Mesothelial cell of epicardium (in vitro differentiated cells): ENCODE results near the gene KCNJ11. TPM values are rescaled to one million over a fixed set of nuclear protein-coding genes. Genes with fewer than 3 reads are reported as not detected.

Source experiments
- DNase-seq, 2 experiments: peaks; one replicate each; pipeline ENCODE4 v3.0.0; 2021; ENCODE audit warnings: low spot score in 2 of 2; ENCODE audit not compliant: unreplicated experiment in 2 of 2
- H3K27ac Mint-ChIP-seq: 2 replicates; pipeline ENCODE4 v1.8.0; 2021; ENCODE audit warnings: mixed read lengths
- H3K27me3 Mint-ChIP-seq: 2 replicates; pipeline ENCODE4 v1.8.0; 2021; ENCODE audit warnings: low read depth, mixed read lengths
- H3K36me3 Mint-ChIP-seq: 2 replicates; pipeline ENCODE4 v1.8.0; 2021; ENCODE audit warnings: mixed read lengths
- H3K4me1 Mint-ChIP-seq: 2 replicates; pipeline ENCODE4 v1.8.0; 2021; ENCODE audit warnings: mixed read lengths
- H3K4me3 Mint-ChIP-seq: 2 replicates; pipeline ENCODE4 v1.8.0; 2021; ENCODE audit warnings: mild to moderate bottlenecking, moderate library complexity, mixed read lengths
- H3K9me3 Mint-ChIP-seq: 2 replicates; pipeline ENCODE4 v1.8.0; 2021; ENCODE audit warnings: mixed read lengths
- CTCF ChIP-seq: fragments of 200-600 bp; sonication (generic); IDR thresholded peaks from one replicate; pipeline ENCODE4 v1.5.0; 2021; ENCODE audit warnings: antibody characterized with exemption; ENCODE audit not compliant: unreplicated experiment
- total RNA-seq: library from RNA; stranded (reverse); gene quantifications from 3 replicates; pipeline ENCODE4 v1.2.1, GENCODE V29; 2021

Gene KCNJ11
- total RNA-seq, 1 donor from 2014 or later = 3.0 TPM

GRCh38 chr11:17413414-17414316, 25.2 kb upstream of the KCNJ11 start:
- no peaks in the 10 kb centered on the region for H3K36me3 Mint-ChIP-seq
- no peak overlapping the region for H3K4me3 Mint-ChIP-seq
- no peak for TF ChIP-seq CTCF
- peaks cover 8% of the 10 kb centered on the region for H3K4me1 Mint-ChIP-seq
- no peak for DNase-seq
- no peak overlapping the region for H3K27ac Mint-ChIP-seq
- peaks cover 76% of the 10 kb centered on the region for H3K27me3 Mint-ChIP-seq
- no peaks in the 10 kb centered on the region for H3K9me3 Mint-ChIP-seq

GRCh38 chr11:17412488-17413180, 24.2 kb upstream of the KCNJ11 start:
- peaks cover 2% of the 10 kb centered on the region for H3K4me1 Mint-ChIP-seq
- no peaks in the 10 kb centered on the region for H3K9me3 Mint-ChIP-seq
- no peak overlapping the region for H3K27ac Mint-ChIP-seq
- no peak overlapping the region for H3K4me3 Mint-ChIP-seq
- no peak for TF ChIP-seq CTCF
- H3K36me3 Mint-ChIP-seq = no peaks in the 10 kb centered on the region
- DNase-seq = no peak
- peaks cover 70% of the 10 kb centered on the region for H3K27me3 Mint-ChIP-seq

- H3K27ac Mint-ChIP-seq = no peak overlapping the region
- H3K36me3 Mint-ChIP-seq = no peaks in the 10 kb centered on the region
- H3K4me3 Mint-ChIP-seq = no peak overlapping the region
- TF ChIP-seq CTCF = no peak
- H3K4me1 Mint-ChIP-seq = peaks cover 2% of the 10 kb centered on the region
- peaks cover 64% of the 10 kb centered on the region for H3K27me3 Mint-ChIP-seq
- no peak for DNase-seq
- H3K9me3 Mint-ChIP-seq = no peaks in the 10 kb centered on the region
These were observed 23.0 kb upstream of the KCNJ11 start for GRCh38 chr11:17411418-17411817.

- Mint-ChIP-seq H3K9me3 (no peaks in the 10 kb centered on the region), H3K4me3 (no peak overlapping the region), H3K27me3 (peaks cover 59% of the 10 kb centered on the region), H3K36me3 (no peaks in the 10 kb centered on the region), H3K27ac (no peak overlapping the region), H3K4me1 (peaks cover 2% of the 10 kb centered on the region)
- TF ChIP-seq CTCF = no peak
- DNase-seq = no peak
These were observed 22.3 kb upstream of the KCNJ11 start for GRCh38 chr11:17410606-17411379.

GRCh38 chr11:17408641-17409040, 20.2 kb upstream of the KCNJ11 start:
- H3K4me1 Mint-ChIP-seq = peaks cover 2% of the 10 kb centered on the region
- H3K9me3 Mint-ChIP-seq = no peaks in the 10 kb centered on the region
- DNase-seq = no peak

More at GRCh38 chr11:17408641-17409040, 20.2 kb upstream of the KCNJ11 start:
- no peak for TF ChIP-seq CTCF
- Mint-ChIP-seq H3K4me3 (no peak overlapping the region), H3K27me3 (peaks cover 38% of the 10 kb centered on the region), H3K27ac (no peak overlapping the region), H3K36me3 (no peaks in the 10 kb centered on the region)
